ENCODE results near the gene ALOX15B. TPM values are rescaled to one million over a fixed set of nuclear protein-coding genes. Genes with fewer than 3 reads are reported as not detected.

ALOX15B gene
- total and polyA plus RNA-seq, 2 of the 13 experiments (the other 11 are each of a cell fraction or from before 2014, with no cell fraction given): not detected

DNA sequence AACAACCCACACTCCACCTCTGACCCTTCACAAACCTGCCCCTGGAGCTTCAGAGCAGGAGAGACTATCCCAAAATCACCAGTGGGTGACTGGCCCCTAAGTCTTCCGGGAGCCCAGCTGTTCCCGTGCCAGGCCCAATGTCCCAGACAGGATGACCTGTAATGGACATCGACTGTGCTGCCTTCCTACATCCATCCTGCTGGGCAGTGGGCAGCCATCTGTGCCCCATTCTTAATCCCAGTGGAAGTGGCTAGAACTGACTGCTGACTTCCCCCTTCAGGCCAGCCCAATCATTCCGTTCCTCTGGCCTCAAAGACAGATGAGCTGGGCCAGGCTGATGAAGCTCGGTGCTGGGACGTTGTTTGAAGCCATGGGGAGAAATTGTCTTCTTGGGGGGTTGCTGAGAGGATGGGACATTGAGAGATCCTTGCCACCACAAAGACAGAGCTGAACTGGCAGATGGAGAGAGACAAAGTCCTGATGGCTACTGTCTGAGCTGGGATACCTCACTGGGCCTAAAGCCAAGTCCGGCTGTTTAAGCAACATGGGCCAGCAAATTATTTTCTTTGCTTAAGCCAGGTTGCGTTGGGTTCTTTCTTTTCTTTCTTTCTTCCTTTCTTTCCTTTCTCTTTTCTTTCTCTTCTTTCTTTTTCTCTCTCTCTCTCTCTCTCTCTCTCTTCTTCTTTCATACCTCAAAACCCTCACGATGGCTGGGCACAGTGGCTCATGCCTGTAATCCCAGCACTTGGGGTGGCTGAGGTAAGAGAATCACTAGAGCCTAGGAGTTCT lies 17.9 kb upstream of the ALOX15B start:
- Histone ChIP-seq H4K20me1 (ENCODE audit: insufficient read depth, low read length) (no peaks in the 10 kb centered on the region), H3K79me2 (ENCODE audit: insufficient read depth, low read length) (no peaks in the 10 kb centered on the region), H3K4me1 (ENCODE audit: insufficient read depth, low read length) (peaks cover 30% of the 10 kb centered on the region), H3K9me3 (ENCODE audit: low read length) (no peaks in the 10 kb centered on the region), H2AFZ (ENCODE audit: low read length) (no peak overlapping the region), H3K4me2 (ENCODE audit: low read depth, low read length) (no peak overlapping the region), H3K36me3 (replicated peaks in 1 of 2; ENCODE audit: control insufficient read depth in 1 of 2, insufficient read depth in 2 of 2, low read length in 2 of 2) (no peaks in the 10 kb centered on the region), H3K9ac (ENCODE audit: insufficient read depth, low read depth, low read length) (no peak overlapping the region), H3K27ac (ENCODE audit: extremely low read length, insufficient read depth, low read length) (no peak overlapping the region), H3K27me3 (ENCODE audit: control insufficient read depth in 1 of 2, insufficient read depth in 2 of 2, low read length in 2 of 2) (peaks cover 1 to 51% of the 10 kb centered on the region in 2 experiments), H3K4me3 (replicated peaks in 1 of 3; ENCODE audit: insufficient read depth in 1 of 3, low read depth in 2 of 3, low read length in 3 of 3) (no peak overlapping the region)
- WGBS (ENCODE audit: low lambda C conversion rate): 66% methylated on average over 5 of the region's 9 CpGs
- CTCF ChIA-PET (ENCODE audit: low intra/inter-chr PET ratio, low total read pairs): interaction anchor here (1.2 kb wide), 1 partner anchor 9 kb away, joined by 3 read pairs; no protein-coding TSS in a partner anchor
- intact Hi-C loops (cut with micrococcal nuclease; ENCODE audit: unreplicated experiment) (no loop called here), in situ Hi-C loops (cut with HindIII; ENCODE audit: extremely low pct_ligation_motif_present, low pct_unique_long_range_greater_than_20kb) (no loop called here)
- FAIRE-seq (no peak), DNase-seq (ENCODE audit: low spot score) (no peak), ATAC-seq (no peak)
- BruUV-seq (replicated peaks): no TSS peak
- POLR2A ChIA-PET: no interaction called here
- TF ChIP-seq HOXD1 (CRISPR knock-in tag; IDR thresholded peaks at IDR 0.05) (no peak), PAWR (CRISPR knock-in tag; IDR thresholded peaks at IDR 0.05; ENCODE audit: borderline replicate concordance) (no peak), ZNF331 (CRISPR knock-in tag; IDR thresholded peaks at IDR 0.05) (no peak), ZNF773 (CRISPR knock-in tag; IDR thresholded peaks at IDR 0.05; ENCODE audit: borderline replicate concordance) (no peak), ZC3H13 (CRISPR knock-in tag; IDR thresholded peaks at IDR 0.05) (no peak), ZNF652 (CRISPR knock-in tag; IDR thresholded peaks at IDR 0.05; ENCODE audit: borderline replicate concordance, low read depth) (no peak), ZSCAN29 (CRISPR knock-in tag; conservative IDR thresholded peaks at IDR 0.05) (no peak), PAF1 (CRISPR knock-in tag; IDR thresholded peaks at IDR 0.05) (no peak), EHMT2 (IDR thresholded peaks at IDR 0.05; ENCODE audit: borderline replicate concordance, low read depth, low read length) (no peak), RXRB (CRISPR knock-in tag; IDR thresholded peaks at IDR 0.05; ENCODE audit: borderline replicate concordance) (no peak), PLRG1 (conservative IDR thresholded peaks at IDR 0.05) (no peak)
- TF ChIP-seq, protein P1, sequence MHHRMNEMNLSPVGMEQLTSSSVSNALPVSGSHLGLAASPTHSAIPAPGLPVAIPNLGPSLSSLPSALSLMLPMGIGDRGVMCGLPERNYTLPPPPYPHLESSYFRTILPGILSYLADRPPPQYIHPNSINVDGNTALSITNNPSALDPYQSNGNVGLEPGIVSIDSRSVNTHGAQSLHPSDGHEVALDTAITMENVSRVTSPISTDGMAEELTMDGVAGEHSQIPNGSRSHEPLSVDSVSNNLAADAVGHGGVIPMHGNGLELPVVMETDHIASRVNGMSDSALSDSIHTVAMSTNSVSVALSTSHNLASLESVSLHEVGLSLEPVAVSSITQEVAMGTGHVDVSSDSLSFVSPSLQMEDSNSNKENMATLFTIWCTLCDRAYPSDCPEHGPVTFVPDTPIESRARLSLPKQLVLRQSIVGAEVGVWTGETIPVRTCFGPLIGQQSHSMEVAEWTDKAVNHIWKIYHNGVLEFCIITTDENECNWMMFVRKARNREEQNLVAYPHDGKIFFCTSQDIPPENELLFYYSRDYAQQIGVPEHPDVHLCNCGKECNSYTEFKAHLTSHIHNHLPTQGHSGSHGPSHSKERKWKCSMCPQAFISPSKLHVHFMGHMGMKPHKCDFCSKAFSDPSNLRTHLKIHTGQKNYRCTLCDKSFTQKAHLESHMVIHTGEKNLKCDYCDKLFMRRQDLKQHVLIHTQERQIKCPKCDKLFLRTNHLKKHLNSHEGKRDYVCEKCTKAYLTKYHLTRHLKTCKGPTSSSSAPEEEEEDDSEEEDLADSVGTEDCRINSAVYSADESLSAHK (CRISPR knock-in tag; IDR thresholded peaks at IDR 0.05; ENCODE audit: borderline replicate concordance): no peak
- TF ChIP-seq, protein P2, sequence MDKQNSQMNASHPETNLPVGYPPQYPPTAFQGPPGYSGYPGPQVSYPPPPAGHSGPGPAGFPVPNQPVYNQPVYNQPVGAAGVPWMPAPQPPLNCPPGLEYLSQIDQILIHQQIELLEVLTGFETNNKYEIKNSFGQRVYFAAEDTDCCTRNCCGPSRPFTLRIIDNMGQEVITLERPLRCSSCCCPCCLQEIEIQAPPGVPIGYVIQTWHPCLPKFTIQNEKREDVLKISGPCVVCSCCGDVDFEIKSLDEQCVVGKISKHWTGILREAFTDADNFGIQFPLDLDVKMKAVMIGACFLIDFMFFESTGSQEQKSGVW (CRISPR knock-in tag; IDR thresholded peaks at IDR 0.05; ENCODE audit: borderline replicate concordance): no peak
- TF ChIP-seq, protein P3, sequence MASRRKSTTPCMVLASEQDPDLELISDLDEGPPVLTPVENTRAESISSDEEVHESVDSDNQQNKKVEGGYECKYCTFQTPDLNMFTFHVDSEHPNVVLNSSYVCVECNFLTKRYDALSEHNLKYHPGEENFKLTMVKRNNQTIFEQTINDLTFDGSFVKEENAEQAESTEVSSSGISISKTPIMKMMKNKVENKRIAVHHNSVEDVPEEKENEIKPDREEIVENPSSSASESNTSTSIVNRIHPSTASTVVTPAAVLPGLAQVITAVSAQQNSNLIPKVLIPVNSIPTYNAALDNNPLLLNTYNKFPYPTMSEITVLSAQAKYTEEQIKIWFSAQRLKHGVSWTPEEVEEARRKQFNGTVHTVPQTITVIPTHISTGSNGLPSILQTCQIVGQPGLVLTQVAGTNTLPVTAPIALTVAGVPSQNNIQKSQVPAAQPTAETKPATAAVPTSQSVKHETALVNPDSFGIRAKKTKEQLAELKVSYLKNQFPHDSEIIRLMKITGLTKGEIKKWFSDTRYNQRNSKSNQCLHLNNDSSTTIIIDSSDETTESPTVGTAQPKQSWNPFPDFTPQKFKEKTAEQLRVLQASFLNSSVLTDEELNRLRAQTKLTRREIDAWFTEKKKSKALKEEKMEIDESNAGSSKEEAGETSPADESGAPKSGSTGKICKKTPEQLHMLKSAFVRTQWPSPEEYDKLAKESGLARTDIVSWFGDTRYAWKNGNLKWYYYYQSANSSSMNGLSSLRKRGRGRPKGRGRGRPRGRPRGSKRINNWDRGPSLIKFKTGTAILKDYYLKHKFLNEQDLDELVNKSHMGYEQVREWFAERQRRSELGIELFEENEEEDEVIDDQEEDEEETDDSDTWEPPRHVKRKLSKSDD (CRISPR knock-in tag; IDR thresholded peaks at IDR 0.05; ENCODE audit: low read depth): no peak
- TF ChIP-seq, protein P4, sequence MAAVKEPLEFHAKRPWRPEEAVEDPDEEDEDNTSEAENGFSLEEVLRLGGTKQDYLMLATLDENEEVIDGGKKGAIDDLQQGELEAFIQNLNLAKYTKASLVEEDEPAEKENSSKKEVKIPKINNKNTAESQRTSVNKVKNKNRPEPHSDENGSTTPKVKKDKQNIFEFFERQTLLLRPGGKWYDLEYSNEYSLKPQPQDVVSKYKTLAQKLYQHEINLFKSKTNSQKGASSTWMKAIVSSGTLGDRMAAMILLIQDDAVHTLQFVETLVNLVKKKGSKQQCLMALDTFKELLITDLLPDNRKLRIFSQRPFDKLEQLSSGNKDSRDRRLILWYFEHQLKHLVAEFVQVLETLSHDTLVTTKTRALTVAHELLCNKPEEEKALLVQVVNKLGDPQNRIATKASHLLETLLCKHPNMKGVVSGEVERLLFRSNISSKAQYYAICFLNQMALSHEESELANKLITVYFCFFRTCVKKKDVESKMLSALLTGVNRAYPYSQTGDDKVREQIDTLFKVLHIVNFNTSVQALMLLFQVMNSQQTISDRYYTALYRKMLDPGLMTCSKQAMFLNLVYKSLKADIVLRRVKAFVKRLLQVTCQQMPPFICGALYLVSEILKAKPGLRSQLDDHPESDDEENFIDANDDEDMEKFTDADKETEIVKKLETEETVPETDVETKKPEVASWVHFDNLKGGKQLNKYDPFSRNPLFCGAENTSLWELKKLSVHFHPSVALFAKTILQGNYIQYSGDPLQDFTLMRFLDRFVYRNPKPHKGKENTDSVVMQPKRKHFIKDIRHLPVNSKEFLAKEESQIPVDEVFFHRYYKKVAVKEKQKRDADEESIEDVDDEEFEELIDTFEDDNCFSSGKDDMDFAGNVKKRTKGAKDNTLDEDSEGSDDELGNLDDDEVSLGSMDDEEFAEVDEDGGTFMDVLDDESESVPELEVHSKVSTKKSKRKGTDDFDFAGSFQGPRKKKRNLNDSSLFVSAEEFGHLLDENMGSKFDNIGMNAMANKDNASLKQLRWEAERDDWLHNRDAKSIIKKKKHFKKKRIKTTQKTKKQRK (IDR thresholded peaks at IDR 0.05; ENCODE audit: low read length): no peak
